H4 (cell line): ENCODE measurements around the gene DDX51. TPM values are rescaled to one million over a fixed set of nuclear protein-coding genes. Genes with fewer than 3 reads are reported as not detected.

Experiments used
- DNase-seq: peaks from one replicate; pipeline ENCODE4 v3.0.0-alpha.2; 2015; ENCODE audit warnings: low spot score
- total RNA-seq: library from RNA; depleted of rRNA; stranded (reverse); fragments of >200 nt; shearing (Covaris generic); gene quantifications from 2 replicates; pipeline ENCODE4 v1.2.3, GENCODE V29; 2014; rRNA removed

Gene DDX51, protein sequence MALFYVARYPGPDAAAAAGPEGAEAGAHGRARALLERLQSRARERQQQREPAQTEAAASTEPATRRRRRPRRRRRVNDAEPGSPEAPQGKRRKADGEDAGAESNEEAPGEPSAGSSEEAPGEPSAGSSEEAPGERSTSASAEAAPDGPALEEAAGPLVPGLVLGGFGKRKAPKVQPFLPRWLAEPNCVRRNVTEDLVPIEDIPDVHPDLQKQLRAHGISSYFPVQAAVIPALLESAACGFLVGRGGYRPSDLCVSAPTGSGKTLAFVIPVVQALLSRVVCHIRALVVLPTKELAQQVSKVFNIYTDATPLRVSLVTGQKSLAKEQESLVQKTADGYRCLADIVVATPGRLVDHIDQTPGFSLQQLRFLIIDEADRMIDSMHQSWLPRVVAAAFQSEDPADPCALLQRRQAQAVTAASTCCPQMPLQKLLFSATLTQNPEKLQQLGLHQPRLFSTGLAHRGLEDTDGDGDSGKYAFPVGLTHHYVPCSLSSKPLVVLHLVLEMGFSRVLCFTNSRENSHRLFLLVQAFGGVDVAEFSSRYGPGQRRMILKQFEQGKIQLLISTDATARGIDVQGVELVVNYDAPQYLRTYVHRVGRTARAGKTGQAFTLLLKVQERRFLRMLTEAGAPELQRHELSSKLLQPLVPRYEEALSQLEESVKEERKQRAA
- total RNA-seq = 3.9 and 4.2 TPM in 2 replicates

GRCh38 chr12:132144115-132144809 is at the start of gene DDX51, which contains the start of gene NOC4L:
Gene DDX51 (minus strand): TSS chr12:132144319. CDS start chr12:132144296, 23 bp downstream.
Gene NOC4L (plus strand): TSS chr12:132144457. CDS start chr12:132144489, 32 bp downstream.
- peak; percentile 89 for DNase-seq

GRCh38 chr12:132191715-132192553 is 47.8 kb upstream of the DDX51 start:
- DNase-seq = no peak

GRCh38 chr12:132190834-132191500 is 46.8 kb upstream of the DDX51 start:
- no peak for DNase-seq

GRCh38 chr12:132190012-132190755 is 46.1 kb upstream of the DDX51 start:
- no peak for DNase-seq

GRCh38 chr12:132189378-132190011 is 45.4 kb upstream of the DDX51 start:
- DNase-seq = peak; percentile 83

GRCh38 chr12:132188916-132189325 is 44.8 kb upstream of the DDX51 start:
- DNase-seq = no peak

DNA sequence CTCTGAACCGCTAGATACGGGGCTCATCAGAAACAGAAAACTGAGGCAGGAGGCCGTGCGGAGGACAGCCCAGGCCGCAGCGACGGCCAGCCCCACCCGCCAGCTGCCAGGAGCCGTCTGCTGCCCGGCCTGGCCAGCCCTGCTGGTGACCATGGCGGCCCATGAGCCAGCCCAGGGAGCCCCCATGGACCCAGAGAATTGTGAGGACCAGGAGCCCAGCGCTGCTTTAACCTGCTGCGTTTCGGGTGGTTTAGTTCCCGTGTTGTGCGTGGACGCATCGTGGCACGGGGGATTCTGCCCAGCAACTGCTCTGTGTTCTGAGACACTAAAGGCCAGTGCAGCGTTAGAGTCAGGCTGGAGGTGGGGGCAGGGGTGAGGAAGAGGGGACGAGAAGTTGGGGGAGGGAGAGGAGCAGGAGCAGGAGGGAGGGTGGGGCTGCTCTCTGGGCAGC is 44.4 kb upstream of the DDX51 start:
- no peak for DNase-seq

- DNase-seq = no peak
Measured at GRCh38 chr12:132187646-132188450, 43.7 kb upstream of the DDX51 start.

GRCh38 chr12:132186857-132187620 is 42.9 kb upstream of the DDX51 start:
- DNase-seq = no peak

DNA sequence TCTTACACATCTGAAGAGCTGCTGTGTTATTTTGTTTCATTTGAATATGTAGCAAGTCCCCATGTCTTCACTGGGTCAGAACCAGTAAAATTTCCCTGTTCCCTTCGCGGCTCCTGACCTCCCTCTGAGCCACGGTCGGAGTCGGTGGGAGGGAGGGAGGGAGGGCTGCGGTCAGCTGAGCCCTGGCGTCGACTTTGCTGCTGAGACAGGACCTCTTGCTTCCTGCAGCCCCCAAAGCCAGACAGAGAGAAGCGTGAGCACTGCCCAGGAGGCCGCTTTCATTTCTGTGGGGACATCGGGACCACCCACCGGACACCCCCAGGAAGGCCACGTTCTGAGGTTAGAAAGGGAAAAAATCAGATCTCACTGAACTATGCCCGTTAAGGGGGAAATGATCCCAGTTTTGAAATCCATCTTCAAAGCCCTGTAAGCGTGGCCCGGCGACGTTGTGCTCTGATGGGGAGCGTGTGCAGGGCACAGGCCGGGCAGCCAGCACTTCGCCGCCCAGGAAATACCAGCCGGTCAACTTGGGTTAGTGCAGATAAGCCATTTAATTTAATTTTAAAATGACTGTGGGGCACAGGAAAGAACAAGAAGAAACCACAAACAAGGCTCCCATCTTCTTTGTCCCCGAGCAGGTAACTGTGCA is 42.2 kb upstream of the DDX51 start:
- DNase-seq = no peak

DNA sequence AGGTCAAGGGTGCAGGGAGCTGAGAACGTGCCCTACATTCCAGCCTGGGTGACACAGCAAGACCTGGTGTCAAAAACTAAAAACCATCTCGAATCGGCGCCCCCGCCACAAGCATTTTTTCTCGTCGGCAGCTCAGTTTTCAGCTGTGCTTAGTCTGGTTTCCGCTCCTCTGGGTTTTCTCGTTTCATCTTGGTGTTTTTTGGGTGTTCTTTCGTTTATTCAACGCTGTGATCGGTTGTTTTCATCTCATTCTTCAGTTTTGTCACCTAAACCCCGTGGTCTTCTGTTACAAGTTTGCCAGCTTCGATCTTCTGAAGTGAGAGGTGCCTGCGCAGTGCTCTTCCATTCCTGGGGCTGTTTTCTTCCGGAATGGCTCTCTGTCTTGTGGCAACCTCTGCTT is 41.6 kb upstream of the DDX51 start:
- no peak for DNase-seq

DNA sequence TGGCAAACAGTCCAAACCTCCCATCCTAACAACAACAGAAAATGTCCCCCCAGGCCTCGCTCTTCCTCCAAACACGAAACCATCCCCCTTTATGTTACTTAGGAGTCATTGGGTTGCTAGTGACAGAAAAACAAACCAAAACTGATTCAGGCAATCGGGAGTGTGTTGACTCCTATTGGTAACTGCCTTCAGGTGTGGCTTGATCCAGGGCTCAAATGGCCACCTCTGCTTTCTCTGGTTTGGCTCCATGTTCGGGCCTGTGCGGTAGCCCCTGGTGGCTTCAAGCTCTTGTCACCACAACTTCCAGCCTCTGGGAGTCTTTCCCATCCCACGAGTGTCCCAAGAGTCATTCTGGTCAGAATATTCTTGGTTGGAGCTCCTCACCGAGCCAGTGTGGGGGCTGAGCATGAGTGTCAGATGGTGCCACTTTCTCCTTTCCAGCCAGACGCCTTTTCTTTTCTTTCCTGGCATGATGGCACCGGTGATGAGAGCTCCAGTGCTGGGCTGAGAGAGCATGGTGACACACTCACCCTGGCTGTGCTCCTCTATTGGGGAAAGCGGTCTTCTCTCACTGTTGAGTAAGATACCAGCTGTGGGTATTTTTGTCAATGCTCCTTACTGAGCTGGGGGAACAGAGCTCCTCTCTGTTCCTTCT is 38.7 kb upstream of the DDX51 start:
- no peak for DNase-seq

GRCh38 chr12:132182206-132182710 is 38.1 kb upstream of the DDX51 start:
- no peak for DNase-seq

- no peak for DNase-seq
Measured at GRCh38 chr12:132181570-132182200, 37.6 kb upstream of the DDX51 start.

- no peak for DNase-seq
Measured at GRCh38 chr12:132180648-132181546, 36.8 kb upstream of the DDX51 start.
